Spinal cord (tissue), 10 donors: ENCODE data around the gene KARS1. TPM values are rescaled to one million over a fixed set of nuclear protein-coding genes. Genes with fewer than 3 reads are reported as not detected.

Experiments used
- DNase-seq, 6 donors: peaks; one replicate each; pipeline versions ENCODE4 v3.0.0 to v3.0.0-alpha.2; 2013 to 2015; ENCODE audit warnings: low spot score in 6 of 6, low read depth in 4 of 6
- H3K27ac ChIP-seq: one replicate; pipeline ENCODE4 v1.5.1; 2013; ENCODE audit warnings: low read depth, low read length, control low read depth
- H3K27me3 ChIP-seq: one replicate; pipeline ENCODE4 v1.6.1; 2013; ENCODE audit warnings: low read length; ENCODE audit not compliant: control insufficient read depth, insufficient read depth
- H3K36me3 ChIP-seq: one replicate; pipeline ENCODE4 v1.6.1; 2013; ENCODE audit warnings: low read length; ENCODE audit not compliant: control insufficient read depth, insufficient read depth
- H3K4me1 ChIP-seq: one replicate; pipeline ENCODE4 v1.6.1; 2013; ENCODE audit warnings: low read length; ENCODE audit not compliant: control insufficient read depth, insufficient read depth
- H3K4me3 ChIP-seq: one replicate; pipeline ENCODE4 v1.5.1; 2013; ENCODE audit warnings: low read depth, low read length, control low read depth
- H3K9me3 ChIP-seq: one replicate; pipeline ENCODE4 v1.6.1; 2013; ENCODE audit warnings: low read length; ENCODE audit not compliant: control insufficient read depth, insufficient read depth
- WGBS: methylation state at CpG from one replicate; pipeline ENCODE4 v1.1.5; 2013; ENCODE audit warnings: missing lambda C conversion rate; ENCODE audit not compliant: insufficient coverage; 5-methylcytosine and 5-hydroxymethylcytosine counted together
- polyA plus RNA-seq, 2 donors: library from polyadenylated mRNA; unstranded; fragments of 120-200 nt; gene quantifications; one replicate each; pipeline ENCODE4 v1.2.1, GENCODE V29; 2013; ENCODE audit not compliant: insufficient read length in 2 of 2
- total RNA-seq, 2 donors: library from RNA; depleted of rRNA in 1 of 2; stranded (reverse); fragments of 120-200 nt in 1 of 2; fragments of >200 nt in 1 of 2; gene quantifications; one replicate each; pipeline versions ENCODE4 v1.2.3 to v1.2.4, GENCODE V29; 2013 to 2014
- donor health status: healthy.

The KARS1 gene
- total and polyA plus RNA-seq, 4 donors = 82.8 to 112 (median 103) TPM

DNA sequence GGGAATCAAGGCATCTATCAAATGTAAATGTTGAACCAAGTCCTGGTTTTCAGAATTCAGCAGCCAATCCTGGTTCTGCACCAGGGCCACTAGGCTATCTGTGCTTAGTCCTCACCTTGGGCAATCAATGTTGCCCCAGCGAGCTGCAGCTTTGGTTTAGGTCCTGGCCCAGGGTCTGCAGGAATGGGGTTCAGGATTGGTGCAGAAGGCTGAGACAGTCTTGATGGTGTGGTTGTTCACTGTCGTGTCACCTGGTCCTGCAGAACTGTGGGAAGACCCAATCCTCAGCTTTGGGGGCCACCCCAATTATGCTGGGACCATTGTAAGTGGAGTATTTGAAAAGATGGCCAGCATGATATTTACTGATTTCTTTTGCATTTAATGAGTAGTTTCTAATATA lies 10.7 kb upstream of the KARS1 start:
- no peaks in the 10 kb centered on the region for H3K9me3 ChIP-seq
- H3K4me3 ChIP-seq = no peak overlapping the region

DNA sequence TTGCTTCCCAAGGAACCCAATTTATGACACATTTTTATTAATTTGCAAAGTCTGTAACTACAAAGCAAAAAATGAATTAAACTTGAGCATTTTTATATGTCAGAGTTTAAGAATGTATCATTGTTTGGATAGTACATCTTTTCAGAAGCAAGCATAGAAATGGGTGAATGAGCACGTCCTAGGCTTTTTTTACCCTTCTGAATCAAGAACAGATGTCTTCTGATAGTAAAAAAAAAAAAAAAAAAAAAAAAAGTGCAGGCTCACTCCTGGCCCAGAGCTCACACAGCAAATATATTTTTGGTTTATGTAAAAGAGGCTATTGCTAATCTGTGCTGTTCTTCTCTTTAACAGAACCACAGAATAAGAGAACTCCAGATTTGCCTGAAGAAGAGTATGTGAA lies 6.5 kb upstream of the KARS1 start:
- H3K27me3 ChIP-seq = no peaks in the 10 kb centered on the region
- H3K4me1 ChIP-seq = peaks cover 9% of the 10 kb centered on the region
- H3K9me3 ChIP-seq = no peaks in the 10 kb centered on the region
- H3K4me3 ChIP-seq = no peak overlapping the region
- peaks cover 33% of the 10 kb centered on the region for H3K36me3 ChIP-seq
- no CpG with 5 or more reads among the region's 1 CpG for WGBS
- no peak overlapping the region for H3K27ac ChIP-seq
- no peak for DNase-seq

More for the DNA sequence above, 10.7 kb upstream of the KARS1 start:
- 90% methylated on average over 2 of the region's 2 CpGs for WGBS
- Histone ChIP-seq H3K4me1 (no peaks in the 10 kb centered on the region), H3K36me3 (peaks cover 32% of the 10 kb centered on the region), H3K27ac (no peak overlapping the region), H3K27me3 (no peaks in the 10 kb centered on the region)
- DNase-seq = no peak

DNA sequence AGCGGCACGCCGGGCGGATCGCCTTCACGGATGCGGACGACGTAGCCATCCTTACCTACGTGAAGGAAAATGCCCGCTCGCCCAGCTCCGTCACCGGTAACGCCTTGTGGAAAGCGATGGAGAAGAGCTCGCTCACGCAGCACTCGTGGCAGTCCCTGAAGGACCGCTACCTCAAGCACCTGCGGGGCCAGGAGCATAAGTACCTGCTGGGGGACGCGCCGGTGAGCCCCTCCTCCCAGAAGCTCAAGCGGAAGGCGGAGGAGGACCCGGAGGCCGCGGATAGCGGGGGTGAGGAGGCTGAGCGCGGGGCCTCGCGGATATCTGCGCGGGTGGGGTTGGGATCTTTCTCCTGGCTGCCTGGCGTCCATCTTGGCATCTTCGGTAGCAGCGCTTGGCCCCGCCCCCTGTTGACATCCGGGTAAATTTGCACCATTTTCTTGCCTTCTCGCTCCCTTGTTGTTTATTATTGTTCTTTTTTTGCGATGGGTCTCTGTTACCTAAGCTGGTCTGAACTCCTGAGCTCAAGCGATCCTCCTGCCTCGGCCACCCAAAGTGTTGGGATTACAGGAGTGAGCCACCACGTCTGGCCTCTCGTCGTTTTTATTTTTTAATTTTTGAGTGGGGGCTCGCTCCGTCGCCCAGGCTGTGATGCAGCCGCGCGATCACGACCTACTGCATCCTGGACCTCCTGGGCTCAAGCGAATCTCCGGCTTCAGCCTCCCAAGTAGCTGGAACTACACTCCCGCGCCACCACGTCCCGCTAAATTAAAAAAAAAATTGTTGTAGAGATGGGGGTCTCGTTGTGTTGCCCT lies 1.0 kb upstream of the KARS1 start:
- Histone ChIP-seq H3K4me3 (peak overlapping the region; percentile 97), H3K9me3 (no peaks in the 10 kb centered on the region), H3K27ac (peak overlapping the region; percentile 99), H3K27me3 (no peaks in the 10 kb centered on the region), H3K4me1 (peaks cover 19% of the 10 kb centered on the region), H3K36me3 (peaks cover 15% of the 10 kb centered on the region)
- WGBS = under 1% methylated on average over 54 of the region's 62 CpGs
- peak; percentile 75 to 96 (median 84) for DNase-seq

DNA sequence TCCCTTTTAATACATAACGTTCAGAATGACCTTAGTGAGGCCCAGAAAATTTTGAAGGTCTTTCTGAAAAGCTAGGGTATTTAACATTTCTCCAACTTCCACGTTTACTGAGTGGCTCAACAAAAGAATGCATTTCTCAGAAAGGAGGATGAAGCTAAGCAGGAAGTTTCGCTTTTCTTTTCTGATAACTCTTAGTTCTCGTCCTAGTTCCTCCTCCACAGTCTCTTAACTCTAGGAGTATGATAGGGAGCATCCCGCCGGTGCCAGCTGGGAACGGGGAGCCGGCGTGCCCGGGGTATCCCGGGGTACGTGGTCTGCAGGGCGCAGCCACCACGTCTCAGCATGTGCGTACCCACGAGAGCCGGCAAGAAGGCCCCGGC lies 363 bp downstream of the KARS1 start:
- Histone ChIP-seq H3K36me3 (peaks cover 15% of the 10 kb centered on the region), H3K4me1 (peaks cover 19% of the 10 kb centered on the region), H3K27me3 (no peaks in the 10 kb centered on the region), H3K9me3 (no peaks in the 10 kb centered on the region), H3K4me3 (peak overlapping the region; percentile 97), H3K27ac (peak overlapping the region; percentile 99)
- no peak for DNase-seq
- WGBS = under 1% methylated on average over 14 of the region's 18 CpGs

DNA sequence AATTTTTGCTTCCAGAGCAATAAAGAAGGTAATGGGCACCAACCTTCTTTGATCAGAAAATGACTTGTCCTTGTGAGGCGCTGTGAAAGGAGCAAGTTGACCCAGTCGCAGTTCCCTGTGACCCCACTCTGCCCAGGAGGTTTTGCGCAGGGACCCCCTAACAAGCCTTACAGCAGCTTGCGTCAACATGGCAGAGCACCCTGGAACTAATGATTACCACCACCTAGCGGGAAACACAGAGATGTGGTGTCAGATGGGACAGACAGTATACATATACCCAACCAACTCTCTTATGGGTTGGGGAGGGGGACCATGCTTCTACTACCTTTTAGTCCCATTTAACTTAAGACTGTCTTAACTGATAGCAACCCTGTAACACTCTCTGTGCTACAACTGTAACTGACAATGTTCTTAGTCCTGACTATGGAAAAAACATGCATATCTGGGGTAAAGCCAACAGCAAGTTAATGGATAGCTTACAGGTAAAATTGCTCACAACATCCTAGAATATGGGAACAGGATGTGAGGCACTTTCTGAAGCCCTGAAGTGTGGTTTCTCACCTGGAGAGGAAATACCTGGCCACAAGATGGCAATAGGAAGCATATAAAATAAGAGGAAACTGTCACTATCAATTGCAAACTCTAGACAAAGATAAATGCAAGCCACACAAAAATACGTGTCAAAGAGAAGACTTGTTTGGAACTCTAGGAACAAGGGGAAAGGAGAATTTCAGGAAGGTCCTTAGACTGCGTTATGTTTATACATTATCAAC lies 3.0 kb downstream of the KARS1 start:
- H3K27me3 ChIP-seq = no peaks in the 10 kb centered on the region
- DNase-seq = no peak
- H3K4me3 ChIP-seq = no peak overlapping the region
- H3K4me1 ChIP-seq = peaks cover 14% of the 10 kb centered on the region
- no peaks in the 10 kb centered on the region for H3K9me3 ChIP-seq
- H3K36me3 ChIP-seq = peaks cover 35% of the 10 kb centered on the region
- H3K27ac ChIP-seq = no peak overlapping the region
- 100% methylated on average over 2 of the region's 7 CpGs for WGBS

DNA sequence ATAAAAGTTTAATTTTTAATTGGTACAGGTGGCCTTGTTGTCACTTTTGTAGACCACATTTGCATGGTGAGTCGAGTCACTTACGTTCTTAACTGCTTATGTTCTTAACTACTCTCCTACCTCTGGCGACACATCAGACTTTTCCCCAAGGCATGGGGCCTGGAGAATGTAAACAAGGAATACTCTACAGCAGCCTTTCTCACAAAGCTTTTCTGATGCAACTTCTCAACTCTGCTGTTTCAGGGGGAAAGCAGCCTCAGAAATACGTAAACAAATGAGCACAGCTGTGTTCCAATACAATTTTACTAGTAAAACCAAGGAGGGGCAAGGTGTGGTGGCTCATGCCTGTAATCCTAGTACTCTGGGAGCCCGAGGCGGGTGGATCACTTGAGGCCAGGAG lies 6.9 kb downstream of the KARS1 start:
- H3K4me3 ChIP-seq = no peak overlapping the region
- no peaks in the 10 kb centered on the region for H3K27me3 ChIP-seq
- peaks cover 48% of the 10 kb centered on the region for H3K36me3 ChIP-seq
- 96% methylated on average over 4 of the region's 6 CpGs for WGBS
- H3K27ac ChIP-seq = no peak overlapping the region
- H3K9me3 ChIP-seq = no peaks in the 10 kb centered on the region
- no peaks in the 10 kb centered on the region for H3K4me1 ChIP-seq
- DNase-seq = no peak

DNA sequence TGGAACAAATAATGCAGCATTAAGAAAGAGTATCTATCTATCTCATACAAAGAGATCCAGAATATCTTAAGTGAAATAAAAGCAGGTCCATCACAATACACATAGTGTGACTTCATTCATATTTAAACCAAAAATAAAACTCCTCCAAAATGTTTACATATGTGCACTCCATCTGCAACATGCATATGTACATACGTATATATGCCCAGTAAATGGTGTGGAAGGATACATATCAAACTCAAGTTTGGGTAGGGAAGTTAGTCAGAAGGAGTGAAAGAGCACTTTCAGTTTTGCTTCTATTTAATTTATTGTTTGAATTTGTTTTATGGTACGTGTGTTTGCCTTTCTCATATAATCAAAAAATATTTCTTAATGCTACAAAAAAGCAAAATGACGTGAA lies 12.4 kb downstream of the KARS1 start:
- WGBS = no CpG with 5 or more reads among the region's 3 CpGs
- Histone ChIP-seq H3K9me3 (no peaks in the 10 kb centered on the region), H3K36me3 (peaks cover 68% of the 10 kb centered on the region), H3K4me3 (no peak overlapping the region), H3K4me1 (no peaks in the 10 kb centered on the region), H3K27ac (no peak overlapping the region), H3K27me3 (no peaks in the 10 kb centered on the region)
- no peak for DNase-seq

DNA sequence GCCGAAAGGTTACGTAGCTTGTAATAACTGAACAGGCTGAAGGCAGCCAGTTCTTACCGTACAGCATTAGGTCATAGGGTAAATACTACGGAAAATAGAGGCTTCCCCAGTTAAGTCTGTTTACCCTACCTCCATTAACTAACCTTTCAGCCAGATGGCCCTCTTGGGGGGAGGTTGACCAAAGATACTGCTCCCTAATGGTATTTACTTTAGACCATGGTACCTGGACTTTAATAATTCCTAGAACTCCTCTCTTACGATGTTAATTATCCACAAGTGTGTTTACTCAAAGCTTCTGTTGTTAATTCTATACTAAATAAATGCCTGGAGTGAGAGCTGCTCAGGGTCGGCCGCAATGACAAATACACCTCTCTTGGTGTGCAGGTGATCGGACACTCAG lies 14.6 kb downstream of the KARS1 start:
- Histone ChIP-seq H3K9me3 (no peaks in the 10 kb centered on the region), H3K36me3 (peaks cover 74% of the 10 kb centered on the region), H3K27ac (no peak overlapping the region), H3K4me1 (no peaks in the 10 kb centered on the region), H3K4me3 (no peak overlapping the region), H3K27me3 (no peaks in the 10 kb centered on the region)
- no peak for DNase-seq
- no CpG with 5 or more reads among the region's 8 CpGs for WGBS

DNA sequence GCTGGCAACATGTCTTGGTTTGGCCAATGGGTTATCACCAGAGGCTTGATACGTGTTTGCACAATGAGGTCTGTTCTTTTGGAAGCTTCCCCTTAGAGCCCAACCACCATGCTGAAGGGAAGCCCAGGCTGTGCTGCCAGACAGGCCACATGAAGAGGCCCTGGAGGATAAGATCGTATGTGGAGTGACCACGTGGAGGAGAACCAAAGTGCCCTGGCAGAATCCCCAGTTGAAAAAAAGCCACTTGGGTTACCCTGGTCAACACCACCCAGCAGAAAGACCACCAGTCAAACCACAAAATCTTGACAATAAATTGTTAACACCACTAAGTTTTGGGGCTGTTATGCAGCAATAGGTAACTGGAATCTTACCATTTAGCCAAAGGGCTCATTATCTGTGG lies 17.4 kb downstream of the KARS1 start:
- Histone ChIP-seq H3K36me3 (peaks cover 65% of the 10 kb centered on the region), H3K4me1 (no peaks in the 10 kb centered on the region), H3K9me3 (no peaks in the 10 kb centered on the region), H3K27ac (no peak overlapping the region), H3K4me3 (no peak overlapping the region), H3K27me3 (no peaks in the 10 kb centered on the region)
- 88% methylated on average over 1 of the region's 3 CpGs for WGBS
- DNase-seq = no peak

DNA sequence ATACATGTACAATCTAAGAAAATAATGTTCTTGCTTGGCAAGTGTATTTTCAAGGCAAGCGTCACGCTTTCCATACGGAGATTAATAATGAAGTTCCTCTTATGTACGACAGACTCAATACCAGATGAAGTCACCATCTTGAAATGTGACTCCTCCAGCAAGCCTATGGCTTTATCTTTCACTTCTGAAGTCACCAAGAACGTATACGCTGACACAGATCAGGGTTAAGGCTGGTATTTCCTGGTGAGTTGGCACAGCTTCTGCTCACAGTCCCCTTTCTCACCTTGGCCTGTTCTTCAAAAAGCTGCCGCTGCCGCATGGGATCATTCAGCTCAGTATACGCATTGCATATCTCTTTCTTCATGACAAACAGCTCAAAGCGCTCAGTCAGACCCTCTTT lies 18.3 kb downstream of the KARS1 start:
- H3K27ac ChIP-seq = no peak overlapping the region
- no peaks in the 10 kb centered on the region for H3K4me1 ChIP-seq
- 89% methylated on average over 7 of the region's 10 CpGs for WGBS
- peaks cover 59% of the 10 kb centered on the region for H3K36me3 ChIP-seq
- H3K9me3 ChIP-seq = no peaks in the 10 kb centered on the region
- no peak overlapping the region for H3K4me3 ChIP-seq
- H3K27me3 ChIP-seq = no peaks in the 10 kb centered on the region
- no peak for DNase-seq
